ENCODE results near the gene CEMP1.
"Not testable (repeated sequence)": the region's sequence is repeated elsewhere in the genome, so short reads cannot be mapped to it uniquely, and the experiment has no call there.

Gene CEMP1

GRCh38 chr16:2539192-2539844 is 8.1 kb upstream of the CEMP1 start:
- intact Hi-C loops (cut with DNase I): loop anchor here (10.0 kb wide), 1 partner anchor 55 kb away; no protein-coding TSS in a partner anchor
- peak in 1 of 42 donors; percentile 1 for DNase-seq

- peak; percentile 87 to 98 (median 96) for DNase-seq
- intact Hi-C loops (cut with DNase I): loop anchor here (10.0 kb wide), 1 partner anchor 57 kb away; no protein-coding TSS in a partner anchor
Measured at GRCh38 chr16:2537451-2538379, 6.5 kb upstream of the CEMP1 start, which contains the start of gene PDPK1. PDPK1 (plus strand) TSS chr16:2538021; CDS start chr16:2538113, 92 bp downstream.

- intact Hi-C loops (cut with DNase I): loop anchor here (10.0 kb wide), 1 partner anchor 59 kb away; no protein-coding TSS in a partner anchor
- DNase-seq: peak in 3 of 42 donors; percentile 2 to 19 (median 4)
Measured at GRCh38 chr16:2535625-2536013, 4.4 kb upstream of the CEMP1 start.

GRCh38 chr16:2534335-2534734 is 3.1 kb upstream of the CEMP1 start:
- not testable (repeated sequence) for DNase-seq
- intact Hi-C loops (cut with DNase I): loop anchor here (10.0 kb wide), 1 partner anchor 60 kb away; no protein-coding TSS in a partner anchor

- peak in 1 of 42 donors; percentile 1 for DNase-seq
- intact Hi-C loops (cut with DNase I): loop anchor here (10.0 kb wide), 1 partner anchor 61 kb away; no protein-coding TSS in a partner anchor
Measured at GRCh38 chr16:2533912-2534311, 2.7 kb upstream of the CEMP1 start.

DNA sequence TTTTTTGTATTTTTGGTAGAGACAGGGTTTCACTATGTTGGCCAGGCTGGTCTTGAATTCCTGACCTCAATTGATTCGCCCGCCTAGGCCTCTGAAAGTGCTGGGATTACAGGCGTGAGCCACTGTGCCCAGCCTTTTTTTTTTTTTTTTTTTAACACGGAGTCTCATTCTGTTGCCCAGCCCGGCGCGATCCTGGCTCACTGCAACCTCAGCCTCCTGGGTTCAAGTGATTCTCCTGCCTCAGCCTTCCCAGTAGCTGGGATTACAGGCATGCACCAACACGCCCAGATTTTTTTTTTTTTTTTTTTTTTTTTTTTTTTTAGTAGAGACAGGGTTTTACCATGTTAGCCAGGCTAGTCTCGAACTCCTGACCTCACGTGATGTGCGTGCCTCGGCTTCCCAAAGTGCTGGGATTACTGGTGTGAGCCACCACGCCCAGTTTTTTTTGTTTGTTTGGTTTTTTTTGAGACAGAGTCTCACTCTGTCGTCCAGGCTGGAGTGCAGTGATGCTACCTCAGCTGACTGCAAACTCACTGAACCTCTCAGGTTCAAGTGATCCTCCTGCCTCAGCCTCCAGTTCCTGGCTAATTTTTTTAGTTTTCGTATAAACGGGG is 2.0 kb upstream of the CEMP1 start:
- peak in 1 of 42 donors; percentile 1 for DNase-seq
- intact Hi-C loops (cut with DNase I): loop anchor here (10.0 kb wide), 1 partner anchor 62 kb away; no protein-coding TSS in a partner anchor

- DNase-seq: peak; percentile 53 to 90 (median 75)
- intact Hi-C loops (cut with DNase I): loop anchor here (10.0 kb wide), 1 partner anchor 62 kb away; no protein-coding TSS in a partner anchor
Measured at GRCh38 chr16:2532494-2533141, 1.4 kb upstream of the CEMP1 start.

DNA sequence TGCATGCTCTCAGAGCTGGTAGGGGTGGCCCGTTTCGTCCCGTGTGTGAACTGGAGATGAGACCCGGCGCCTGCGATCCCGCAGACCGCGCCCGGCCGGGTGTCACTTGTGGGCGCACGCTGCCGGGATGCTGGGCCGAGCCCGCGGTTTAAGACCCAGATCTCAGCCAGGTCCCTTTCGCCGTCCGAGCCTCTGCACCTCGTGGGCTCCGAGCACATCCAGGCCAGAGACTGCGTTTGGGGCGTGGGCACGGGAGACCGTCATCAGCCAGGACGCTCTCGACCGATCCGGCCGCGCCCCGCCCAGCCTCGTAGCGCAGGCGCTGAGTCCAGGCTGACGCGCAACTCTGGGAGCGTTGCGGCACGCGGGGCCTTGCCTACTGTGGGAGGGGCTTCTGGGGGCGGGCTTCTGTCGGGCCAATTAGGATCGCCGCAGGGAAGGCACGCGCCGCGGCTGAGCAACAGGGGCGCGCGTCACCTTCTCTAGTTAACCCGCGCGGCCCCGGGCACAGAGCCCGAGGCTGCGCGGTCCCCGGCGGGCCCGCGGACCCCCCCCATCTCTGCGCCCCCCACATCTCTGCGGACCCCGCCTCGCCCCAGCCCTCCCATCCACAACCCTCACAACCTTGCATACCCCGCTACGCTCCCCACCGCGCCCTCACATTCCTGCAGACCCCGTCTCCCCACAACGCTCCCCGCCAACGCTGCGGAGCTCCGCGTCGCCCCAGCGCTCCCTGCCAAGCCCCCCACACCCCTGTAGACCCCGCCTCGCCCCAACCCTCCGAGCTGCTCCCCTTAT is 687 bp upstream of the CEMP1 start:
- intact Hi-C loops (cut with DNase I): loop anchor here (10.0 kb wide), 1 partner anchor 63 kb away; no protein-coding TSS in a partner anchor
- DNase-seq: peak; percentile 95 to 99 (median 98)

GRCh38 chr16:2530629-2531318 is 434 bp downstream of the CEMP1 start:
- no peak for DNase-seq
- intact Hi-C loops (cut with DNase I): loop anchor here (10.0 kb wide), 1 partner anchor 64 kb away; no protein-coding TSS in a partner anchor

GRCh38 chr16:2529961-2530628 is 1.1 kb downstream of the CEMP1 start:
- intact Hi-C loops (cut with DNase I): loop anchor here (10.0 kb wide), 2 partner anchors 65 to 135 kb away; no protein-coding TSS in a partner anchor
- DNase-seq: no peak

DNA sequence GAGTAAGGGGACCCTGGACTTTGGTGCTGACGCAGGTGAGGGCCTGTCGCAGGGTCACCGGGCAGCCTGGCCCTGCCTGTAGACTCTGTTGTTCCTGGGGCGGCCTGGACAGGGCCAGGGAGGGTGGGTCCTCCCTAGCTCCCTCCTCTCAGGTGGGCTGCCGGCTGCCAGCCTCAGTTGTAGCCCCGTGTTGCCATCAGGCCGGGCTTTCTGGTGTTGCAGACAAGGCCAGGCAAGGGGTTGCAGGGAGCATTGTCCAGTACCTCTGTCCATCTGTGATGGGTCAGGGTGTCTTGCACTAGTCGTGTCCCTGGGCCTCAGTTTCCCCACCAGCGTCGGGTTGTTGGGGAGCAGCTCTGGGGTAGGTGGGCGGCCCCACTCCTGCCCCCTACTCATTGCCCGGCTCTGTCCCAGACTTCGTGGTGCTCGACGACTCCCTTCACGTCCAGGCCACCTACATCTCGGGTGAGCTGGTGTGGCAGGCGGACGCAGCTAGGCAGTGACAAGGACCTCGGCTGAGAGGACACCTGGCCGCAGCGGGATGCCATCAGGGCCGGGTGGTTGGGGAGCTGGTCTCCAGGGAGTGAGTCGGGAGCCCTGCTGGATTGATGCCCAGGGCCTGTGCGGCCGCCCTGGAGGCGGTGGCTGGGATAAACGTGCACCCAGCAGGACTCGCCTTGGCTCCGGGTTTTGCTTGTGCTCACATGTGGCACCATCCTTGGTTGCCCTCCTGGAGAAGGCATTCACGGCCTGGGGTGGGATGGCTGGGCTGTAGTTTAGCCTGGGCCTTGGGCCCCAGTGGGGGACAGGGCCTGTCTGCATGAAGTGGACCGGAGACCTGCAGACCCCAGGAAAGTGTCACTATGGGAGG is 1.9 kb downstream of the CEMP1 start:
- intact Hi-C loops (cut with DNase I): loop anchor here (10.0 kb wide), 1 partner anchor 136 kb away; no protein-coding TSS in a partner anchor
- no peak for DNase-seq

- no peak for DNase-seq
- intact Hi-C loops (cut with DNase I): loop anchor here (10.0 kb wide), 1 partner anchor 136 kb away; no protein-coding TSS in a partner anchor
Measured at GRCh38 chr16:2528161-2529060, 2.8 kb downstream of the CEMP1 start.

DNA sequence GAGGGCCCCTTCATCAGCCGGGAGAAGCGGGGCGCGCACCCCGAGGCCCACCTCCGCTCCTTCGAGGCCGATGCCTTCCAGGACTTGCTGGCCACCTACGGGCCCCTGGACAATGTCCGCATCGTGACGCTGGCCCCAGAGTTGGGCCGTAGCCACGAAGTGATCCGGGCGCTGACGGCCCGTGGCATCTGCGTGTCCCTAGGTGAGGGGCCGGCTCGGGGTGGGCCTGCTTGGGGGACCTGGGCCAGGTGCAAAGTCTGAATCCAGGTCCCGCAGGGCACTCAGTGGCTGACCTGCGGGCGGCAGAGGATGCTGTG is 3.5 kb downstream of the CEMP1 start:
- no peak for DNase-seq
- intact Hi-C loops (cut with DNase I): loop anchor here (10.0 kb wide), 1 partner anchor 137 kb away; no protein-coding TSS in a partner anchor

DNA sequence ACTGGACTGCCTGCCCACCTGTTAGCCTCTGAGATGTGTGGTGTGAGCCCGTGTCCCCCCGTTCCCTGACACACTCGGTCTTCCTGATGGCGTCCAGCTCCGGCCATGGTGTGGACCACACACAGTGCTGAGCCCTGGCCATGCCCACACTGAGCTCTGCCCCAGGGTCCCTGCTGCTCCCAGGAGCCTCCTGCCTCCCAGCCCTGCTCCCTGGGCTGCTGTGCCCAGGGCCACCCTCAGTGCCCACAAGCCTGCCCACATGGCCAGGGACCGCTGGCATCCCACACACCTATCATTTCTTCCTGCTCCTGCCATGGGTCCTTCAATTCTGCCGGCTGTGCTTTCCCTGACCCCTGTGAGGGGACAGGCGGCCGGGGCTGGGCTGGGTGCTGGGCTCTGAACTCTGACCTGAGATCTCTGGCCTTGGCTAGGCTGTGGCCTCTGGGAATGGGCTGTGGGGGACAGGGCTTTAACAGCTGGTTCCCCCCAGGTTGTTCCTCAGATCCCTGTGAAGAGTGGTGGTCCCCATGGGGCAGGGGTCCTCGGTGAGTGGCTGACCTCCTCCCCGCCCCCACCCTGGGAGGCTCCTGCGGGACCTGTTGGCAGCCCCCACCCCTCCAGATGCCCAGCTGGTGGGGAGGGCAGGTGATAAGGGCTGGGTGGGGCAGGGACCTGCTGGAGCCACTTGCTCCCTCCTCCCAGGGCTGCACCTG is 4.0 kb downstream of the CEMP1 start:
- no peak for DNase-seq
- intact Hi-C loops (cut with DNase I): loop anchor here (10.0 kb wide), 1 partner anchor 138 kb away; no protein-coding TSS in a partner anchor

Data from head of caudate nucleus (tissue), 42 donors.